Dendritic cell treated with granulocyte-macrophage colony-stimulating factor and Interleukin-4, amounts not matched to agents 40 ng/mL and 50 ng/mL, for 4 days (primary cell): ENCODE measurements around the gene LYPD4.

Experiments
- H3K27ac Mint-ChIP-seq: one replicate; pipeline ENCODE4 v1.8.0; 2022; ENCODE audit warnings: mild to moderate bottlenecking, mixed read lengths
- H3K27me3 Mint-ChIP-seq: one replicate; pipeline ENCODE4 v1.8.0; 2022; ENCODE audit warnings: mild to moderate bottlenecking, mixed read lengths
- H3K36me3 Mint-ChIP-seq: one replicate; pipeline ENCODE4 v1.8.0; 2022; ENCODE audit warnings: low read depth, mixed read lengths
- H3K4me1 Mint-ChIP-seq: one replicate; pipeline ENCODE4 v1.8.0; 2022; ENCODE audit warnings: low read depth, mixed read lengths
- H3K4me3 Mint-ChIP-seq: one replicate; pipeline ENCODE4 v1.8.0; 2022; ENCODE audit warnings: mild to moderate bottlenecking, moderate library complexity, mixed read lengths
- H3K9me3 Mint-ChIP-seq: one replicate; pipeline ENCODE4 v1.8.0; 2022; ENCODE audit warnings: mixed read lengths
- intact Hi-C: fragments of 100-400 bp; cut with micrococcal nuclease; formaldehyde crosslinking; loops from one replicate; pipeline ENCODE4 v1.15.0; 2022

Gene LYPD4

GRCh38 chr19:41850381-41850780, 5.9 kb upstream of the LYPD4 start:
- peaks cover 24% of the 10 kb centered on the region for H3K27me3 Mint-ChIP-seq
- intact Hi-C loops, result no loop called here
- H3K9me3 Mint-ChIP-seq, result no peaks in the 10 kb centered on the region
- H3K27ac Mint-ChIP-seq, result no peak overlapping the region
- H3K4me1 Mint-ChIP-seq, result peaks cover 5% of the 10 kb centered on the region
- no peak overlapping the region for H3K4me3 Mint-ChIP-seq
- no peaks in the 10 kb centered on the region for H3K36me3 Mint-ChIP-seq

DNA sequence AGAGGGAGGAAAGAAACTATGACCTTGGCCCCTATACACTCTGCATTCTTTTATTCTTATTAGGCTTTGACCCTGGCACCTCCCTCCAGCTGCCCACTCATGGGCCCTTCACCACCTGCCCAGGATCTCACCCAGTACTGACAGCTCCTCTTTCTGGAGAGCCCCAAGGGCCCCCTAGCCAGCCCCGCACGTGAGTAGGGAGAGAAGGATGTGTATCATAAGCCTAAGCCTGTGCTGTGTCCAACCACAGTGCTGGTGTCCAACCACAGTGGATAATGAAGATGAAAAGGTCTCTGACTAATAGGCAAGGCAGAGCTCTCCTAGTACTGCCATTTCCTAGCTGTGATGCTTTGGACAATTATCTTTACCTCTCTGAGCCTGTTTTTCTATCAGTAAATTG, 4.6 kb upstream of the LYPD4 start:
- Mint-ChIP-seq H3K4me1 (peaks cover 5% of the 10 kb centered on the region), H3K27ac (no peak overlapping the region), H3K9me3 (peaks cover 6% of the 10 kb centered on the region), H3K27me3 (peaks cover 25% of the 10 kb centered on the region), H3K4me3 (no peak overlapping the region), H3K36me3 (no peaks in the 10 kb centered on the region)
- intact Hi-C loops, result no loop called here

- intact Hi-C loops, result no loop called here
- Mint-ChIP-seq H3K4me3 (no peak overlapping the region), H3K36me3 (no peaks in the 10 kb centered on the region), H3K4me1 (peaks cover 3% of the 10 kb centered on the region), H3K27ac (no peak overlapping the region), H3K27me3 (peaks cover 29% of the 10 kb centered on the region), H3K9me3 (peaks cover 6% of the 10 kb centered on the region)
Measured at GRCh38 chr19:41848666-41849065, 4.2 kb upstream of the LYPD4 start.

DNA sequence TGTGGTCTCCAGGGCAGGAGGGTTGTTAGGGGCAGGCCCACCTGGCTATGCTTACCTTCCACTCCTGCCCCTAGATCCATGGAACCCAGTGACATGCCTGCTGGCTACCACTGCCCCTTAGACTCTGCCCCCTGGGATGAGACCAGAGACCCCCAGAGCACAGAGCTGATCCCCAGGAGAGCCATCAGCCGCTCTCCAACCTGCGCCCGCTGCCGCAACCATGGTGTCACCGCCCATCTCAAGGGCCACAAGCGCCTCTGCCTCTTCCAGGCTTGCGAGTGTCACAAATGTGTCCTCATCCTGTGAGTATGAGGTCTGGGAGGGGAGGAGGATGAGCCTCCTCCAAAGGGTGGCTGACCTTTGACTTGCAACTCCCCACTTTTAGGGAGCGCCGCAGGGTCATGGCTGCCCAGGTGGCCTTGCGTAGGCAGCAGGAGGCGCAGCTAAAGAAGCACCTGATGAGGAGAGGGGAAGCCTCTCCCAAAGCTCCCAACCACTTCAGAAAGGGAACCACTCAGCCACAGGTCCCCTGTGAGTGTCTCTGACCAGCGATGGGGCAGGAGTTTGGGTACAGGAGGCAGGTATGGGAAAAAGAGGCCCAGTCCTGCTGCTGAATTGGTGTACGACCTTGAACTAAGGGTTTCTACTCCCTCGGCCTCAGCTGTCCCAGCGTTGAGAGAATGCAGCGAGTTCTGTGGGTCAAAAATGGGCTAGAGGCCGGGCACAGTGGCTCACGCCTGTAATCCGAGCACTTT, 3.0 kb upstream of the LYPD4 start:
- Mint-ChIP-seq H3K4me1 (no peaks in the 10 kb centered on the region), H3K9me3 (peaks cover 6% of the 10 kb centered on the region), H3K27me3 (peaks cover 32% of the 10 kb centered on the region), H3K4me3 (no peak overlapping the region), H3K27ac (no peak overlapping the region), H3K36me3 (no peaks in the 10 kb centered on the region)
- intact Hi-C loops, result no loop called here

DNA sequence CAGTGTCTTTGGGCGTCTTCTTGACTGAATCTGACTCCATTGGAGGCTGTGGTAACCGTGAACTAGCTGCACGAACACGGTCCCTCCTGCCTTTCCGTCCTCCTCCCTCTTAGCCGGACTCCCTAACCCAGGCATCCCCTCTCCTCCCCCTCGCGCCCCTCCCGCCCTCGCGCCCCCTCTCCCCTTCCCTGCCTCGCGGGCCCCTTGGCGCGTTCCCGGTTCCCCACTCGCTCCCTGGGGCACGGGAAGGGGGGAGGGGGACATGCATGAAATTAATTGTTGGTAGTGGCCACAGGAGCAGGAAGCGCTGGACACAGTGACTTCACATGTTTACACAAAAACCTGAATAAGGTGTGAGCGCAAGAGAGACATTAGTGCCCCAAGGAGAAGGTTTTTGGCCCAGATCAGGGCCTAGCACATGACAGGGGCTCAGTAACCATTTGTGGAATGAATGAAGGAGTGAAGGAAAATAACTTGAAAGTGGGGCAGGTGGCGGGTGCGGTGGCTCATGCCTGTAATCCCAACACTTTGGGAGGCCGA, 638 bp upstream of the LYPD4 start:
- intact Hi-C loops, result no loop called here
- no peaks in the 10 kb centered on the region for H3K36me3 Mint-ChIP-seq
- H3K9me3 Mint-ChIP-seq, result peaks cover 6% of the 10 kb centered on the region
- H3K27ac Mint-ChIP-seq, result no peak overlapping the region
- no peak overlapping the region for H3K4me3 Mint-ChIP-seq
- H3K4me1 Mint-ChIP-seq, result peaks cover 3% of the 10 kb centered on the region
- peaks cover 17% of the 10 kb centered on the region for H3K27me3 Mint-ChIP-seq

DNA sequence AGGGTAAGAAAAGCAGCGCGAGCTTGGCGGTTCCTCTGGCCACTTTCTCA, 343 bp upstream of the LYPD4 start, which contains the start of gene DMRTC2:
Gene DMRTC2, plus strand, starts transcription at position 42 of the 50 bp plus-strand sequence. CDS start 2,387 bp downstream, outside the sequence.
- Mint-ChIP-seq H3K4me3 (no peak within 1 kb of the TSS), H3K36me3 (no peaks in the 10 kb centered on the region), H3K9me3 (peaks cover 6% of the 10 kb centered on the region), H3K27me3 (peaks cover 17% of the 10 kb centered on the region), H3K27ac (no peak within 1 kb of the TSS), H3K4me1 (peaks cover 5% of the 10 kb centered on the region)
- intact Hi-C loops, result no loop called here

GRCh38 chr19:41843371-41843770, 1.1 kb downstream of the LYPD4 start:
- Mint-ChIP-seq H3K4me1 (peaks cover 5% of the 10 kb centered on the region), H3K27ac (no peak overlapping the region), H3K4me3 (no peak overlapping the region), H3K9me3 (peaks cover 6% of the 10 kb centered on the region), H3K36me3 (no peaks in the 10 kb centered on the region), H3K27me3 (peaks cover 11% of the 10 kb centered on the region)
- intact Hi-C loops, result no loop called here

DNA sequence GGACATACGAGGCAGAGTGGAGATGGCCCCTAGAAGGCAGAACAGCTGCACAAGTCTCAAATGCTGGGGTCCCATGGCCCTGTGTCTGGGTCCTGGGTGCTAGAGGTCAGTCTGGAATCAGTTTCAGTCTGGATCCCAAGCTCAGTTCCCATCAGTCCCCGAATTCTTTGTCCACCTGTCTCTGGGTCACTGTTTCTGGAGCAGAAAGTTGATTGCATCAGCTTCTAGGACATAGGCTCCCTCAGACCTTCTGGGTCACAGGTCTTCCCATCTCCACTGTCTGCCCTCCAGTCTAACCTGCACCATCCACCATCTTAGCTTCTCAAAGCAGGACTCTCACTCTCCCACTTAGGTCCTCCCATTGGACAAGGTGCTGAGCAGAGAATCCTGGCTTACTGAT, 5.3 kb downstream of the LYPD4 start:
- intact Hi-C loops, result no loop called here
- H3K27me3 Mint-ChIP-seq, result peaks cover 18% of the 10 kb centered on the region
- H3K4me3 Mint-ChIP-seq, result no peak overlapping the region
- peaks cover under 1% of the 10 kb centered on the region for H3K9me3 Mint-ChIP-seq
- peaks cover 5% of the 10 kb centered on the region for H3K4me1 Mint-ChIP-seq
- no peak overlapping the region for H3K27ac Mint-ChIP-seq
- no peaks in the 10 kb centered on the region for H3K36me3 Mint-ChIP-seq

GRCh38 chr19:41837981-41838708, 6.3 kb downstream of the LYPD4 start:
- H3K9me3 Mint-ChIP-seq, result no peaks in the 10 kb centered on the region
- no peak overlapping the region for H3K4me3 Mint-ChIP-seq
- peaks cover 5% of the 10 kb centered on the region for H3K4me1 Mint-ChIP-seq
- H3K27me3 Mint-ChIP-seq, result peaks cover 10% of the 10 kb centered on the region
- H3K36me3 Mint-ChIP-seq, result no peaks in the 10 kb centered on the region
- intact Hi-C loops, result no loop called here
- no peak overlapping the region for H3K27ac Mint-ChIP-seq

- Mint-ChIP-seq H3K4me1 (no peaks in the 10 kb centered on the region), H3K4me3 (no peak overlapping the region), H3K27me3 (peaks cover 16% of the 10 kb centered on the region), H3K36me3 (no peaks in the 10 kb centered on the region), H3K9me3 (no peaks in the 10 kb centered on the region), H3K27ac (no peak overlapping the region)
- intact Hi-C loops, result loop anchor here (1.0 kb wide), 2 partner anchors 28 to 68 kb away; no protein-coding TSS in a partner anchor
Measured at GRCh38 chr19:41821003-41821735, 23.3 kb downstream of the LYPD4 start.

GRCh38 chr19:41816761-41817160, 27.7 kb downstream of the LYPD4 start:
- H3K27ac Mint-ChIP-seq, result no peak overlapping the region
- H3K36me3 Mint-ChIP-seq, result no peaks in the 10 kb centered on the region
- peaks cover 10% of the 10 kb centered on the region for H3K27me3 Mint-ChIP-seq
- intact Hi-C loops, result no loop called here
- no peaks in the 10 kb centered on the region for H3K9me3 Mint-ChIP-seq
- H3K4me3 Mint-ChIP-seq, result no peak overlapping the region
- peaks cover 26% of the 10 kb centered on the region for H3K4me1 Mint-ChIP-seq

GRCh38 chr19:41815301-41815700, 29.2 kb downstream of the LYPD4 start:
- intact Hi-C loops, result no loop called here
- no peak overlapping the region for H3K27ac Mint-ChIP-seq
- H3K4me3 Mint-ChIP-seq, result no peak overlapping the region
- no peaks in the 10 kb centered on the region for H3K9me3 Mint-ChIP-seq
- peaks cover 3% of the 10 kb centered on the region for H3K27me3 Mint-ChIP-seq
- H3K36me3 Mint-ChIP-seq, result no peaks in the 10 kb centered on the region
- peaks cover 41% of the 10 kb centered on the region for H3K4me1 Mint-ChIP-seq

- H3K9me3 Mint-ChIP-seq, result no peaks in the 10 kb centered on the region
- no peaks in the 10 kb centered on the region for H3K36me3 Mint-ChIP-seq
- no peak overlapping the region for H3K4me3 Mint-ChIP-seq
- no peak overlapping the region for H3K27ac Mint-ChIP-seq
- H3K27me3 Mint-ChIP-seq, result peaks cover 3% of the 10 kb centered on the region
- H3K4me1 Mint-ChIP-seq, result peaks cover 55% of the 10 kb centered on the region
- intact Hi-C loops, result no loop called here
Measured at GRCh38 chr19:41813911-41814310, 30.6 kb downstream of the LYPD4 start.

DNA sequence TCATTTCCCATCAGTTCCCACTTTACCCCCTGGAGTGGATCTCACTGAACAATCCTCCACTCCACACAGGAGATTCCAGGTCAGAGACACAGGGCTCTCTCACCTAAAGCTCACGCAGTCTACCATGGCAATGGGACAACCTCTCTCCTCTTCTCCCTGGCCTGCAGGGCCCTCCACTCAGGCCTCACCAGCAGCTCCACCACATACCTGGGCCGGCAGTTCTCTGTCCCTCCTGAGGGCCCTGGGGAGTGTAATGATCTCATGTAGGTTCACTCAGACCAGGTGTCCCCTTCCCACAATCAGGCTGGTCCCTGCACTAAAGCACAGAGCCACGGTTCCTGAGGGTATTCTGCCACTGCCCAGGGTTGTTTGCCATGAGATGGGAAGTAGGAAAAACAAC, 32.5 kb downstream of the LYPD4 start:
- peak overlapping the region; percentile 84 for H3K27ac Mint-ChIP-seq
- H3K27me3 Mint-ChIP-seq, result peaks cover 2% of the 10 kb centered on the region
- peaks cover 13% of the 10 kb centered on the region for H3K36me3 Mint-ChIP-seq
- intact Hi-C loops, result no loop called here
- peaks cover 74% of the 10 kb centered on the region for H3K4me1 Mint-ChIP-seq
- H3K4me3 Mint-ChIP-seq, result no peak overlapping the region
- no peaks in the 10 kb centered on the region for H3K9me3 Mint-ChIP-seq
